ENCODE measurements around the gene TMEM178B. TPM values are rescaled to one million over a fixed set of nuclear protein-coding genes. Genes with fewer than 3 reads are reported as not detected.

TMEM178B gene
- total and polyA plus RNA-seq, 9 of the 15 experiments (the other 6 are each of a cell fraction or from before 2014, with no cell fraction given) = under 0.01 to 0.03 (median 0.01) TPM; not detected in 5

GRCh38 chr7:141074162-141074991 is 513 bp downstream of the TMEM178B start:
- H3K4me2 ChIP-seq (ENCODE audit: insufficient read depth, low read length) = no peak overlapping the region
- POLR2A ChIA-PET = no interaction called here
- TF ChIP-seq NR2F6 (CRISPR knock-in tag; IDR thresholded peaks at IDR 0.05) (no peak), NONO (IDR thresholded peaks at IDR 0.05; ENCODE audit: low read depth in 2 of 2, low read length in 1 of 2) (no peak), POLR2AphosphoS5 (IDR thresholded peaks at IDR 0.05; ENCODE audit: control insufficient read depth, insufficient read depth, low read depth, low read length) (no peak), ZKSCAN8 (CRISPR knock-in tag; IDR thresholded peaks at IDR 0.05) (no peak), ZNF217 (CRISPR knock-in tag; IDR thresholded peaks at IDR 0.05) (no peak), THRB (CRISPR knock-in tag; conservative IDR thresholded peaks at IDR 0.05) (no peak), TCF3 (CRISPR knock-in tag; IDR thresholded peaks at IDR 0.05) (no peak), ETV6 (IDR thresholded peaks at IDR 0.05; ENCODE audit: borderline replicate concordance in 1 of 2, low read depth in 2 of 2, low read length in 1 of 2) (no peak), ETV6 (CRISPR knock-in tag; IDR thresholded peaks at IDR 0.05; ENCODE audit: borderline replicate concordance) (no peak)

More at GRCh38 chr7:141074162-141074991, 513 bp downstream of the TMEM178B start:
- peaks cover 52 to 59% of the 10 kb centered on the region in 2 experiments for H3K27me3 ChIP-seq (ENCODE audit: control insufficient read depth in 2 of 2, insufficient read depth in 2 of 2, low read length in 2 of 2)
- no peaks in the 10 kb centered on the region for H3K79me2 ChIP-seq (ENCODE audit: control insufficient read depth, insufficient read depth, low read length)
- CTCF ChIA-PET (ENCODE audit: low intra/inter-chr PET ratio) = no interaction called here
- no peak overlapping the region for H3K4me3 ChIP-seq
- ATAC-seq (no peak), DNase-seq (ENCODE audit: extremely low read depth in 1 of 4, low spot score in 3 of 4) (no peak), FAIRE-seq (no peak)
- intact Hi-C loops (cut with micrococcal nuclease) = loop anchor here (5.0 to 10.0 kb wide), 2 partner anchors 458 to 580 kb away; no protein-coding TSS in a partner anchor
- no peaks in the 10 kb centered on the region for H3K9me3 ChIP-seq (replicated peaks; ENCODE audit: control insufficient read depth, insufficient read depth, low read depth, low read length)
- in situ Hi-C loops (cut with MboI) = no loop called here
- H3K36me3 ChIP-seq (ENCODE audit: control insufficient read depth, insufficient read depth, low read length) = no peaks in the 10 kb centered on the region
- H3K4me1 ChIP-seq (replicated peaks in 1 of 2; ENCODE audit: control insufficient read depth in 2 of 2, insufficient read depth in 2 of 2, low read length in 2 of 2) = peaks cover 0 to 31% of the 10 kb centered on the region in 2 experiments; a peak in 2 of 5 replicates
- H4K20me1 ChIP-seq (replicated peaks; ENCODE audit: control insufficient read depth, insufficient read depth, low read length) = no peaks in the 10 kb centered on the region; the same call in 1 of the 2 replicates
- H3K9me1 ChIP-seq (ENCODE audit: control insufficient read depth, insufficient read depth, low read length) = no peaks in the 10 kb centered on the region
- H3K9ac ChIP-seq (ENCODE audit: insufficient read depth in 1 of 2, low read depth in 2 of 2, low read length in 2 of 2) = no peak overlapping the region
- no TSS peak for BruUV-seq (replicated peaks)
- WGBS (ENCODE audit: insufficient coverage, low coverage, missing lambda C conversion rate) = 30% methylated on average over 69 of the region's 75 CpGs
- H2AFZ ChIP-seq (ENCODE audit: low read depth, low read length) = no peak overlapping the region
- H3K27ac ChIP-seq (ENCODE audit: extremely low read depth, low read depth, low read length) = no peak overlapping the region
